Smooth muscle cell (in vitro differentiated cells): Measurements from ENCODE around the gene RNF41. TPM values are rescaled to one million over a fixed set of nuclear protein-coding genes. Genes with fewer than 3 reads are reported as not detected.
A peak's percentile ranks its signal among the peaks of the same experiment; 100 is the strongest.

Source experiments
- DNase-seq: peaks from one replicate; lab custom pipeline; 2025; ENCODE audit not compliant: unreplicated experiment; lab: John Stamatoyannopoulos, UW
- H2AFZ ChIP-seq: fragments of 200-600 bp; sonication (generic); 2 replicates; pipeline ENCODE4 v1.6.0; 2016; ENCODE audit warnings: antibody characterized with exemption, low read depth, mild to moderate bottlenecking
- H3F3A ChIP-seq: fragments of 200-600 bp; sonication (generic); 2 replicates; pipeline ENCODE4 v1.6.0; 2017; ENCODE audit warnings: antibody characterized with exemption, low read depth
- H3K27ac ChIP-seq: fragments of 200-600 bp; sonication (generic); 2 replicates; pipeline ENCODE4 v1.5.1; 2016; ENCODE audit warnings: low read depth, mild to moderate bottlenecking
- H3K27me3 ChIP-seq: fragments of 200-600 bp; sonication (generic); 2 replicates; pipeline ENCODE4 v1.6.1; 2016; ENCODE audit warnings: low read depth, mild to moderate bottlenecking
- H3K36me3 ChIP-seq: fragments of 200-600 bp; sonication (generic); 2 replicates; pipeline ENCODE4 v1.5.1; 2016; ENCODE audit warnings: low read depth
- H3K4me1 ChIP-seq: fragments of 200-600 bp; sonication (generic); 2 replicates; pipeline ENCODE4 v1.5.1; 2016; ENCODE audit warnings: low read depth
- H3K4me2 ChIP-seq: fragments of 200-600 bp; sonication (generic); 2 replicates; pipeline ENCODE4 v1.6.0; 2016; ENCODE audit warnings: mild to moderate bottlenecking
- H3K4me3 ChIP-seq: fragments of 200-600 bp; sonication (generic); 2 replicates; pipeline ENCODE4 v1.5.1; 2016; ENCODE audit warnings: mild to moderate bottlenecking
- H3K79me2 ChIP-seq: fragments of 200-600 bp; sonication (generic); 2 replicates; pipeline ENCODE4 v1.6.0; 2016; ENCODE audit warnings: low read depth, mild to moderate bottlenecking
- H3K9ac ChIP-seq: fragments of 200-600 bp; sonication (generic); 2 replicates; pipeline ENCODE4 v1.6.0; 2016; ENCODE audit warnings: low read depth
- H3K9me3 ChIP-seq: fragments of 200-600 bp; sonication (generic); replicated peaks from 2 replicates; pipeline ENCODE4 v1.5.1; 2016; ENCODE audit warnings: low read depth
- H4K20me1 ChIP-seq: fragments of 200-600 bp; sonication (generic); 2 replicates; pipeline ENCODE4 v1.6.0; 2016; ENCODE audit warnings: low read depth
- whole genome bisulfite sequencing: methylation state at CpG from one replicate; pipeline ENCODE4 v1.1.7; 2016; ENCODE audit warnings: low lambda C conversion rate; 5-methylcytosine and 5-hydroxymethylcytosine counted together
- polyA plus RNA-seq: library from polyadenylated mRNA; unstranded; fragments of >200 nt; fragmentation: Nextera tagmentation; extraction: Ambion mirVana; gene quantifications from 2 replicates; pipeline ENCODE4 v1.2.1, GENCODE V29; 2016
- total RNA-seq: library from RNA; depleted of rRNA; stranded (reverse); fragments of >200 nt; gene quantifications from 2 replicates; pipeline ENCODE4 v1.2.3, GENCODE V29; 2014
- TF ChIP-seq, protein P1 (sequence below): fragments of 200-600 bp; sonication (generic); IDR thresholded peaks from 2 replicates; pipeline ENCODE4 v1.5.1; 2017; ENCODE audit warnings: borderline replicate concordance, mild to moderate bottlenecking, antibody characterized with exemption; ENCODE audit not compliant: insufficient read depth, poor library complexity, severe bottlenecking

Gene RNF41
- total and polyA plus RNA-seq, 2 experiments from 2014 or later: 19.4 to 46.1 TPM

GRCh38 chr12:56160193-56160763 is 61.4 kb downstream of the RNF41 start:
- H3K4me3 ChIP-seq: peak overlapping the region; percentile 90
- H2AFZ ChIP-seq: no peak overlapping the region
- no peaks in the 10 kb centered on the region for H3K27me3 ChIP-seq
- no peaks in the 10 kb centered on the region for H3K36me3 ChIP-seq
- H3K9ac ChIP-seq: peak overlapping the region; percentile 95
- peaks cover 30% of the 10 kb centered on the region for H3K79me2 ChIP-seq
- no peak for DNase-seq
- peaks cover 42% of the 10 kb centered on the region for H3K4me1 ChIP-seq
- H3F3A ChIP-seq: peaks cover 51% of the 10 kb centered on the region
- 64% methylated on average over 7 of the region's 7 CpGs for WGBS
- peaks cover 56% of the 10 kb centered on the region for H4K20me1 ChIP-seq
- TF ChIP-seq, protein P1, sequence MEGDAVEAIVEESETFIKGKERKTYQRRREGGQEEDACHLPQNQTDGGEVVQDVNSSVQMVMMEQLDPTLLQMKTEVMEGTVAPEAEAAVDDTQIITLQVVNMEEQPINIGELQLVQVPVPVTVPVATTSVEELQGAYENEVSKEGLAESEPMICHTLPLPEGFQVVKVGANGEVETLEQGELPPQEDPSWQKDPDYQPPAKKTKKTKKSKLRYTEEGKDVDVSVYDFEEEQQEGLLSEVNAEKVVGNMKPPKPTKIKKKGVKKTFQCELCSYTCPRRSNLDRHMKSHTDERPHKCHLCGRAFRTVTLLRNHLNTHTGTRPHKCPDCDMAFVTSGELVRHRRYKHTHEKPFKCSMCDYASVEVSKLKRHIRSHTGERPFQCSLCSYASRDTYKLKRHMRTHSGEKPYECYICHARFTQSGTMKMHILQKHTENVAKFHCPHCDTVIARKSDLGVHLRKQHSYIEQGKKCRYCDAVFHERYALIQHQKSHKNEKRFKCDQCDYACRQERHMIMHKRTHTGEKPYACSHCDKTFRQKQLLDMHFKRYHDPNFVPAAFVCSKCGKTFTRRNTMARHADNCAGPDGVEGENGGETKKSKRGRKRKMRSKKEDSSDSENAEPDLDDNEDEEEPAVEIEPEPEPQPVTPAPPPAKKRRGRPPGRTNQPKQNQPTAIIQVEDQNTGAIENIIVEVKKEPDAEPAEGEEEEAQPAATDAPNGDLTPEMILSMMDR: no peak
- peak overlapping the region; percentile 82 for H3K27ac ChIP-seq
- H3K9me3 ChIP-seq: no peaks in the 10 kb centered on the region
- peak overlapping the region; percentile 100 for H3K4me2 ChIP-seq

DNA sequence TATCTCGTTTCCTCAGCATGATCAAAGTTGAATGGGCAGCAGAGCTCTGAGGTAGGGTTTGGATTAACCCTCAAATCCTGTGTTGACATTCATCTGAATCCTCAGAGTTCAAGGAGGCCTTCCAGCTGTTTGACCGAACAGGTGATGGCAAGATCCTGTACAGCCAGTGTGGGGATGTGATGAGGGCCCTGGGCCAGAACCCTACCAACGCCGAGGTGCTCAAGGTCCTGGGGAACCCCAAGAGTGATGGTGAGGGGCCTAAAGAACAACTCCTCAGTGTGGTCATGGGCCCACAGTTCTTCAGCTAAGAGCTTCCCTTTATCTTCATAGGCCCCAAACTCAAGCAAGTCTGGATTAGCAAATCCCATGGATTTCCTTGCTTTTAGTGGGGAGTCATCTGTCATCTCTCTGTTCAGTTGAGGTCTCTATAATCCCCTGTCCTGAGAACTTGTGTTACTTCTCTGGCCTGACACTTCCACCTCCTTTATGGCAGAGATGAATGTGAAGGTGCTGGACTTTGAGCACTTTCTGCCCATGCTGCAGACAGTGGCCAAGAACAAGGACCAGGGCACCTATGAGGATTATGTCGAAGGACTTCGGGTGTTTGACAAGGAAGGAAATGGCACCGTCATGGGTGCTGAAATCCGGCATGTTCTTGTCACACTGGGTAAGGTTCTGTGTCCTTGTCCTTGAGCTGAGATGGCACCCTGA is 62.1 kb downstream of the RNF41 start:
- WGBS: 60% methylated on average over 8 of the region's 8 CpGs
- no peak overlapping the region for H2AFZ ChIP-seq
- H3K79me2 ChIP-seq: peaks cover 30% of the 10 kb centered on the region
- H3F3A ChIP-seq: peaks cover 51% of the 10 kb centered on the region
- H3K27me3 ChIP-seq: no peaks in the 10 kb centered on the region
- peaks cover 42% of the 10 kb centered on the region for H3K4me1 ChIP-seq
- peak overlapping the region; percentile 95 for H3K9ac ChIP-seq
- peak overlapping the region; percentile 90 for H3K4me3 ChIP-seq
- H4K20me1 ChIP-seq: peaks cover 56% of the 10 kb centered on the region
- H3K27ac ChIP-seq: peak overlapping the region; percentile 82
- no peaks in the 10 kb centered on the region for H3K9me3 ChIP-seq
- peak overlapping the region; percentile 100 for H3K4me2 ChIP-seq
- H3K36me3 ChIP-seq: no peaks in the 10 kb centered on the region
- DNase-seq: no peak
- TF ChIP-seq, protein P1: no peak

- H3K4me1 ChIP-seq: peaks cover 42% of the 10 kb centered on the region
- WGBS: under 1% methylated on average over 6 of the region's 6 CpGs
Observed at GRCh38 chr12:56158926-56159461, 62.7 kb downstream of the RNF41 start.

More at GRCh38 chr12:56158926-56159461, 62.7 kb downstream of the RNF41 start:
- Histone ChIP-seq H3K27ac (peak overlapping the region; percentile 82), H3K27me3 (no peaks in the 10 kb centered on the region), H3K36me3 (no peaks in the 10 kb centered on the region), H3K4me2 (peak overlapping the region; percentile 100), H3K4me3 (peak overlapping the region; percentile 90), H3K9me3 (no peaks in the 10 kb centered on the region), H3F3A (peaks cover 49% of the 10 kb centered on the region), H3K9ac (peak overlapping the region; percentile 95), H4K20me1 (peaks cover 54% of the 10 kb centered on the region), H2AFZ (no peak overlapping the region), H3K79me2 (peaks cover 30% of the 10 kb centered on the region)
- TF ChIP-seq, protein P1: no peak
- DNase-seq: no peak
